DND-41 (cell line): Measurements from ENCODE around the gene SFXN5.

Source experiments
- EZH2 ChIP-seq: IDR thresholded peaks from 3 replicates; pipeline ENCODE4 v1.6.1; 2012; ENCODE audit warnings: borderline replicate concordance, low read depth, mild to moderate bottlenecking, moderate library complexity, low read length, inconsistent platforms; ENCODE audit not compliant: severe bottlenecking
- TF ChIP-seq, protein P1 (sequence below): IDR thresholded peaks from 2 replicates; pipeline ENCODE4 v1.5.1; 2012; ENCODE audit warnings: borderline replicate concordance, low read length, moderate library complexity, mild to moderate bottlenecking; ENCODE audit not compliant: poor library complexity, severe bottlenecking; ENCODE audit errors: extremely low read depth

DNA sequence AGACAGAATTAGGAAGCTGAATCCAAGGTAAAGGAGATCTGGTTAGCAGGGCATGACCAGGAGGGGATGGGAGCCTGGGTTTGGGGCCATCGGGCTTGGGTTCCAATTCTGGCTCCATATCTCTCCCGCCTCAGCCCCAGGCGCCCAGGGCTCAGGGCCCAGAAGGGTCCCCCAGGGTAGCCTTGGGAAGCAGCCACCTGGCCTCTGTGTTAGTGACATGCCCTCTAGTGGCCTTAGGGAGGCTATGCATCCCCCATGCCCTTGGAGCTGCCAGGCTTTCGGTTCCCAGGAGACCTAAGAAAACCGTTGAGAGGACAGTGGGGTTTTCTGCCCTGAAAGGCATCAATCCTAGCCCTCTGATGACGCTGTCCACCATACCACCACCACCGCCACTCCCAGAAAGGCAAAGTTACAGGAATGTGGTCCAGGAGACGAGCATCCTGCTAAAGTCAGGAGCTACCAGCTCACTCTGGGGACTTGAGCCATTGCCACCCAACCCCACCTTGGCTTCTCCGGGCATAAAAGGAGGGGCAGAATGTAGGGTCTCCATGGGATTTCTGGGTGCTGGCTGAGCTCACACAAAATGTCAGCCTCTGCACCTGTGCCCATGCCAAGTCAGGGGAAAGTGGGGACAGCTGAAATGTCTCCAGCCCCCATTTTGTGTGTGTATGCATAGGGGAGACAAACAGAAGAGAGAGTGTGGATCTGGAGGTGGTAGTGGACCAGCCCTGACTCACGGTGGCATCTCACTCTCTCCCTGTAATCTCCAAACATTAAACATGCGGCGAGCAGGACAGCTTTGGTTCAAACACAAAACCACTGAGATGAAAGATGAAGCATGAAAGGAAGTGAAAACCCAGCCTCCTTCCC lies 97.7 kb downstream of the SFXN5 start:
- TF ChIP-seq, protein P1, sequence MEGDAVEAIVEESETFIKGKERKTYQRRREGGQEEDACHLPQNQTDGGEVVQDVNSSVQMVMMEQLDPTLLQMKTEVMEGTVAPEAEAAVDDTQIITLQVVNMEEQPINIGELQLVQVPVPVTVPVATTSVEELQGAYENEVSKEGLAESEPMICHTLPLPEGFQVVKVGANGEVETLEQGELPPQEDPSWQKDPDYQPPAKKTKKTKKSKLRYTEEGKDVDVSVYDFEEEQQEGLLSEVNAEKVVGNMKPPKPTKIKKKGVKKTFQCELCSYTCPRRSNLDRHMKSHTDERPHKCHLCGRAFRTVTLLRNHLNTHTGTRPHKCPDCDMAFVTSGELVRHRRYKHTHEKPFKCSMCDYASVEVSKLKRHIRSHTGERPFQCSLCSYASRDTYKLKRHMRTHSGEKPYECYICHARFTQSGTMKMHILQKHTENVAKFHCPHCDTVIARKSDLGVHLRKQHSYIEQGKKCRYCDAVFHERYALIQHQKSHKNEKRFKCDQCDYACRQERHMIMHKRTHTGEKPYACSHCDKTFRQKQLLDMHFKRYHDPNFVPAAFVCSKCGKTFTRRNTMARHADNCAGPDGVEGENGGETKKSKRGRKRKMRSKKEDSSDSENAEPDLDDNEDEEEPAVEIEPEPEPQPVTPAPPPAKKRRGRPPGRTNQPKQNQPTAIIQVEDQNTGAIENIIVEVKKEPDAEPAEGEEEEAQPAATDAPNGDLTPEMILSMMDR: peak; percentile 84
- TF ChIP-seq EZH2: no peak
